GM23338 (cell line): Measurements from ENCODE around the gene MALSU1. TPM values are rescaled to one million over a fixed set of nuclear protein-coding genes. Genes with fewer than 3 reads are reported as not detected.

Experiments used
- ATAC-seq: fragments of 200-7000 bp; cut with Tn5 transposase; 3 replicates; pipeline ENCODE4 v1.9.1; 2020
- DNase-seq: peaks from one replicate; pipeline ENCODE4 v3.0.0-alpha.2; 2015; ENCODE audit warnings: low spot score
- H2AFZ ChIP-seq: fragments of 200-600 bp; sonication (generic); 2 replicates; pipeline ENCODE4 v1.8.0; 2016; ENCODE audit warnings: antibody characterized with exemption, mild to moderate bottlenecking, moderate library complexity
- H3F3A ChIP-seq: fragments of 200-600 bp; sonication (generic); replicated peaks from 2 replicates; pipeline ENCODE4 v1.8.0; 2017; ENCODE audit warnings: antibody characterized with exemption, mixed run types, low read depth
- H3K27ac ChIP-seq: fragments of 200-600 bp; sonication (generic); 2 replicates; pipeline ENCODE4 v1.6.1; 2016; ENCODE audit warnings: low read depth
- H3K27me3 ChIP-seq: fragments of 200-600 bp; sonication (generic); 2 replicates; pipeline ENCODE4 v1.8.0; 2016; ENCODE audit warnings: mild to moderate bottlenecking, mixed run types, moderate library complexity; ENCODE audit not compliant: insufficient read depth
- H3K36me3 ChIP-seq: fragments of 200-600 bp; sonication (generic); 2 replicates; pipeline ENCODE4 v1.8.0; 2016; ENCODE audit warnings: mild to moderate bottlenecking; ENCODE audit not compliant: insufficient read depth
- H3K4me1 ChIP-seq: fragments of 200-600 bp; sonication (generic); 2 replicates; pipeline ENCODE4 v1.8.0; 2016; ENCODE audit warnings: mild to moderate bottlenecking, moderate library complexity; ENCODE audit not compliant: insufficient read depth
- H3K4me2 ChIP-seq: fragments of 200-600 bp; sonication (generic); 2 replicates; pipeline ENCODE4 v1.7.1; 2017; ENCODE audit warnings: mixed run types
- H3K4me3 ChIP-seq: fragments of 200-600 bp; sonication (generic); 2 replicates; pipeline ENCODE4 v1.6.1; 2016; ENCODE audit warnings: mixed run types
- H3K79me2 ChIP-seq: fragments of 200-600 bp; sonication (generic); replicated peaks from 2 replicates; pipeline ENCODE4 v1.8.0; 2017; ENCODE audit warnings: mild to moderate bottlenecking; ENCODE audit not compliant: insufficient read depth
- H3K9me2 ChIP-seq: fragments of 200-600 bp; sonication (generic); 2 replicates; pipeline ENCODE4 v1.8.0; 2017; ENCODE audit not compliant: insufficient read depth
- H4K20me1 ChIP-seq: fragments of 200-600 bp; sonication (generic); replicated peaks from 2 replicates; pipeline ENCODE4 v1.8.0; 2017; ENCODE audit warnings: mild to moderate bottlenecking; ENCODE audit not compliant: insufficient read depth
- H3K27ac Mint-ChIP-seq: 2 replicates; pipeline ENCODE4 v1.8.0; 2020; ENCODE audit warnings: inconsistent platforms, mild to moderate bottlenecking, moderate library complexity, mixed read lengths
- H3K27me3 Mint-ChIP-seq: 3 replicates; pipeline ENCODE4 v1.8.0; 2022; ENCODE audit warnings: low read depth, mild to moderate bottlenecking, moderate library complexity, mixed read lengths, inconsistent platforms; ENCODE audit not compliant: insufficient read depth, poor library complexity
- H3K36me3 Mint-ChIP-seq: 3 replicates; pipeline ENCODE4 v1.8.0; 2021; ENCODE audit warnings: low read depth, mild to moderate bottlenecking, inconsistent platforms, moderate library complexity, mixed read lengths
- H3K4me1 Mint-ChIP-seq: 3 replicates; pipeline ENCODE4 v1.8.0; 2020; ENCODE audit warnings: mild to moderate bottlenecking, inconsistent platforms, mixed read lengths
- H3K4me3 Mint-ChIP-seq: 3 replicates; pipeline ENCODE4 v1.8.0; 2021; ENCODE audit warnings: moderate library complexity, mild to moderate bottlenecking, inconsistent platforms, mixed read lengths
- H3K9me3 Mint-ChIP-seq: 3 replicates; pipeline ENCODE4 v1.8.0; 2020; ENCODE audit warnings: moderate library complexity, mild to moderate bottlenecking, inconsistent platforms, mixed read lengths
- CREB1 ChIP-seq: fragments of 250-450 bp; sonication (Bioruptor Pico); IDR thresholded peaks from 2 replicates; pipeline ENCODE4 v1.5.0; 2020; ENCODE audit warnings: low read depth, mild to moderate bottlenecking, moderate library complexity
- CTCF ChIP-seq, 2 experiments: fragments of 200-600 bp in 1 of 2; sonication (generic) in 1 of 2; conservative IDR thresholded peaks; 2 replicates each; pipeline versions ENCODE4 v1.5.1 to v1.6.1; 2016 to 2017; ENCODE audit warnings: antibody characterized with exemption in 2 of 2, low read depth in 2 of 2, mild to moderate bottlenecking in 2 of 2, moderate library complexity in 1 of 2
- ETS1 ChIP-seq: IDR thresholded peaks from 2 replicates; pipeline ENCODE4 v1.6.1; 2016; ENCODE audit warnings: antibody characterized with exemption
- EZH2 ChIP-seq: fragments of 200-600 bp; sonication (generic); IDR thresholded peaks from one replicate; pipeline ENCODE4 v1.8.0; 2017; ENCODE audit warnings: antibody characterized with exemption, mild to moderate bottlenecking, low read depth; ENCODE audit not compliant: unreplicated experiment
- EZH2phosphoT487 ChIP-seq: fragments of 200-600 bp; sonication (generic); IDR thresholded peaks from one replicate; pipeline ENCODE4 v1.8.1; 2018; ENCODE audit warnings: antibody characterized with exemption; ENCODE audit not compliant: unreplicated experiment
- JUNB ChIP-seq: IDR thresholded peaks from one replicate; pipeline ENCODE4 v1.6.1; 2016; ENCODE audit warnings: antibody characterized with exemption; ENCODE audit not compliant: unreplicated experiment
- NANOG ChIP-seq: IDR thresholded peaks from 2 replicates; pipeline ENCODE4 v1.6.1; 2016; ENCODE audit warnings: antibody characterized with exemption, borderline replicate concordance
- POLR2AphosphoS5 ChIP-seq: IDR thresholded peaks from 2 replicates; pipeline ENCODE4 v1.6.1; 2016; ENCODE audit warnings: antibody characterized with exemption, low read depth
- REST ChIP-seq: IDR thresholded peaks from one replicate; pipeline ENCODE4 v1.6.1; 2018; ENCODE audit warnings: antibody characterized with exemption; ENCODE audit not compliant: unreplicated experiment
- STAT1 ChIP-seq: IDR thresholded peaks from one replicate; pipeline ENCODE4 v1.6.1; 2016; ENCODE audit warnings: antibody characterized with exemption; ENCODE audit not compliant: unreplicated experiment
- ZNF114 ChIP-seq: fragments of 250-450 bp; sonication (Bioruptor Pico); IDR thresholded peaks from 2 replicates; pipeline ENCODE4 v1.5.0; 2020; ENCODE audit warnings: mild to moderate bottlenecking, moderate library complexity
- ZNF462 ChIP-seq: fragments of 250-450 bp; sonication (Bioruptor Pico); IDR thresholded peaks from 2 replicates; pipeline ENCODE4 v1.5.0; 2020; ENCODE audit warnings: mild to moderate bottlenecking, moderate library complexity
- polyA plus RNA-seq: library from polyadenylated mRNA; unstranded; fragments of >200 nt; fragmentation: Nextera tagmentation; extraction: Ambion mirVana; gene quantifications from 2 replicates; pipeline ENCODE4 v1.2.1, GENCODE V29; 2016
- total RNA-seq: library from RNA; depleted of rRNA; stranded (reverse); fragments of >200 nt; shearing (Covaris generic); gene quantifications from 2 replicates; pipeline ENCODE4 v1.2.3, GENCODE V29; 2014

Gene MALSU1
- total and polyA plus RNA-seq, 2 experiments from 2014 or later: 96.8 to 209 TPM

GRCh38 chr7:23358152-23358674, 59.1 kb downstream of the MALSU1 start:
- no peak overlapping the region for H3K4me3 Mint-ChIP-seq
- no peaks in the 10 kb centered on the region; the same call in 2 of the 3 replicates for H3K4me1 Mint-ChIP-seq
- no peaks in the 10 kb centered on the region for H3K4me1 ChIP-seq
- no peak overlapping the region for H2AFZ ChIP-seq
- H3K36me3 Mint-ChIP-seq: peaks cover 25% of the 10 kb centered on the region
- H3K79me2 ChIP-seq: peaks cover 91% of the 10 kb centered on the region
- peaks cover 2% of the 10 kb centered on the region for H3K27me3 Mint-ChIP-seq
- 0 out of 2 replicates have a peak, but pooled peaks cover 4% of the 10 kb centered on the region for H3F3A ChIP-seq
- DNase-seq (no peak), ATAC-seq (peak; percentile 31; the same call in 2 of the 3 replicates)
- H3K9me2 ChIP-seq: no peaks in the 10 kb centered on the region
- peaks cover 4% of the 10 kb centered on the region; the same call in 1 of the 2 replicates for H3K36me3 ChIP-seq
- H3K27ac ChIP-seq: peak overlapping the region; percentile 76; the same call in 1 of the 2 replicates
- no peak overlapping the region for H3K27ac Mint-ChIP-seq
- H3K4me3 ChIP-seq: no peak overlapping the region
- H3K9me3 Mint-ChIP-seq: no peaks in the 10 kb centered on the region
- H3K4me2 ChIP-seq: no peak overlapping the region
- no peak for TF ChIP-seq REST
- no peak for TF ChIP-seq CTCF (conservative IDR thresholded peaks at IDR 0.05; ENCODE audit: low read depth in 2 of 2)
- no peak for TF ChIP-seq EZH2phosphoT487
- TF ChIP-seq ZNF462: no peak
- TF ChIP-seq STAT1: no peak
- TF ChIP-seq POLR2AphosphoS5: no peak
- TF ChIP-seq CREB1: no peak
- TF ChIP-seq ETS1: no peak
- TF ChIP-seq NANOG: no peak
- no peak for TF ChIP-seq ZNF114 (CRISPR knock-in tag)
- no peak for TF ChIP-seq JUNB
- TF ChIP-seq EZH2: no peak
- peaks cover 10% of the 10 kb centered on the region; the same call in 1 of the 2 replicates for H4K20me1 ChIP-seq
- no peaks in the 10 kb centered on the region for H3K27me3 ChIP-seq
